Liver (tissue), 3 donors: ENCODE results near the gene CENPL.
"Not testable (repeated sequence)": the region's sequence is repeated elsewhere in the genome, so short reads cannot be mapped to it uniquely, and the experiment has no call there.

Experiments
- CTCF ChIP-seq: fragments of 150-350 bp; IDR thresholded peaks from 2 replicates; pipeline ENCODE4 v1.5.1; 2017; ENCODE audit warnings: improper control_type of control experiment, low read depth, low read length; ENCODE audit not compliant: missing input control
- EGR1 ChIP-seq, 2 donors: IDR thresholded peaks; 2 replicates each; pipeline ENCODE4 v1.6.1; 2016 to 2018; ENCODE audit warnings: antibody characterized with exemption in 2 of 2, low read depth in 2 of 2
- GABPA ChIP-seq, 2 donors: IDR thresholded peaks in 1 of 2; conservative IDR thresholded peaks in 1 of 2; 2 replicates each; pipeline ENCODE4 v1.6.1; 2016; ENCODE audit warnings: antibody characterized with exemption in 2 of 2, mild to moderate bottlenecking in 1 of 2, moderate library complexity in 1 of 2
- JUND ChIP-seq, 2 donors: IDR thresholded peaks; 2 replicates each; pipeline ENCODE4 v1.6.1; 2016; ENCODE audit warnings: antibody characterized with exemption in 2 of 2
- RAD21 ChIP-seq, 2 donors: IDR thresholded peaks; 2 replicates each; pipeline ENCODE4 v1.6.1; 2016; ENCODE audit warnings: antibody characterized with exemption in 2 of 2, mild to moderate bottlenecking in 2 of 2
- REST ChIP-seq: IDR thresholded peaks from 2 replicates; pipeline ENCODE4 v1.6.1; 2016; ENCODE audit warnings: antibody characterized with exemption, mild to moderate bottlenecking
- donor health status: healthy.
- donor health status: healthy.

- TF ChIP-seq CTCF; REST; EGR1 (IDR thresholded peaks at IDR 0.05; ENCODE audit: low read depth in 2 of 2); JUND (IDR thresholded peaks at IDR 0.05); GABPA (IDR thresholded peaks at IDR 0.05 in 1 of 2, conservative IDR thresholded peaks at IDR 0.05 in 1 of 2); RAD21 (IDR thresholded peaks at IDR 0.05): not testable (repeated sequence)
These were observed 60.4 kb downstream of the CENPL start for GRCh38 chr1:173764331-173764730.
